Mesendoderm (in vitro differentiated cells): ENCODE measurements around the gene ARHGAP44.

Source experiments
- DNase-seq: peaks from one replicate; pipeline ENCODE4 v3.0.0; 2013
- H2AK5ac ChIP-seq: 2 replicates; pipeline ENCODE4 v1.6.1; 2013; ENCODE audit warnings: low read length, inconsistent platforms
- H2BK120ac ChIP-seq: 2 replicates; pipeline ENCODE4 v1.6.1; 2013; ENCODE audit warnings: low read depth, mild to moderate bottlenecking, low read length, moderate library complexity, mixed read lengths
- H2BK15ac ChIP-seq: replicated peaks from 2 replicates; pipeline ENCODE4 v1.6.1; 2013; ENCODE audit warnings: low read depth, mild to moderate bottlenecking, moderate library complexity
- H2BK5ac ChIP-seq: 2 replicates; pipeline ENCODE4 v1.6.1; 2013; ENCODE audit warnings: low read length, inconsistent platforms
- H3K18ac ChIP-seq: 2 replicates; pipeline ENCODE4 v1.6.1; 2013; ENCODE audit warnings: mild to moderate bottlenecking, low read length, mixed read lengths
- H3K23ac ChIP-seq: one replicate; pipeline ENCODE4 v1.6.1; 2013; ENCODE audit warnings: low read length
- H3K27ac ChIP-seq: 2 replicates; pipeline ENCODE4 v1.5.1; 2013; ENCODE audit warnings: low read depth, mild to moderate bottlenecking, inconsistent platforms, low read length, moderate library complexity
- H3K27me3 ChIP-seq: 2 replicates; pipeline ENCODE4 v1.6.1; 2013; ENCODE audit warnings: low read length, control low read depth, mild to moderate bottlenecking, inconsistent platforms; ENCODE audit not compliant: insufficient read depth, poor library complexity
- H3K36me3 ChIP-seq: 2 replicates; pipeline ENCODE4 v1.6.1; 2013; ENCODE audit warnings: low read length, inconsistent platforms; ENCODE audit not compliant: control insufficient read depth, insufficient read depth
- H3K4ac ChIP-seq: one replicate; pipeline ENCODE4 v1.6.1; 2013; ENCODE audit warnings: low read depth, mild to moderate bottlenecking, low read length, moderate library complexity
- H3K4me1 ChIP-seq: 2 replicates; pipeline ENCODE4 v1.6.1; 2013; ENCODE audit warnings: low read depth, low read length, inconsistent platforms; ENCODE audit not compliant: control insufficient read depth
- H3K4me2 ChIP-seq: 2 replicates; pipeline ENCODE4 v1.6.1; 2013; ENCODE audit warnings: low read length
- H3K4me3 ChIP-seq: 2 replicates; pipeline ENCODE4 v1.5.1; 2013; ENCODE audit warnings: mild to moderate bottlenecking, low read length
- H3K56ac ChIP-seq: one replicate; pipeline ENCODE4 v1.6.1; 2013; ENCODE audit warnings: low read length
- H3K79me1 ChIP-seq: 2 replicates; pipeline ENCODE4 v1.6.1; 2013; ENCODE audit warnings: low read length, inconsistent platforms
- H3K79me2 ChIP-seq: 2 replicates; pipeline ENCODE4 v1.6.1; 2013; ENCODE audit warnings: mild to moderate bottlenecking, low read length; ENCODE audit not compliant: control insufficient read depth, insufficient read depth
- H3K9ac ChIP-seq: 2 replicates; pipeline ENCODE4 v1.6.1; 2013; ENCODE audit warnings: low read length, inconsistent platforms
- H4K5ac ChIP-seq: one replicate; pipeline ENCODE4 v1.6.1; 2013; ENCODE audit warnings: low read length
- H4K8ac ChIP-seq: one replicate; pipeline ENCODE4 v1.6.1; 2013; ENCODE audit warnings: low read depth, mild to moderate bottlenecking, control low read depth, low read length, moderate library complexity
- WGBS: extraction: QIAGEN DNeasy Blood & Tissue Kit; methylation state at CpG from one replicate; pipeline ENCODE4 v1.1.7; 2013; ENCODE audit warnings: low lambda C conversion rate, missing lambda C conversion rate; ENCODE audit not compliant: insufficient coverage; ENCODE audit errors: extremely low coverage; 5-methylcytosine and 5-hydroxymethylcytosine counted together

Gene ARHGAP44

GRCh38 chr17:12821376-12821940 lies 32.2 kb downstream of the ARHGAP44 start:
- Histone ChIP-seq H3K9ac (no peak overlapping the region), H3K4me2 (no peak overlapping the region), H3K79me1 (no peaks in the 10 kb centered on the region), H2BK5ac (no peak overlapping the region), H2AK5ac (no peak overlapping the region), H4K8ac (no peak overlapping the region), H4K5ac (no peak overlapping the region), H3K4me1 (no peaks in the 10 kb centered on the region), H3K56ac (no peak overlapping the region), H3K4me3 (no peak overlapping the region), H2BK120ac (no peak overlapping the region), H3K27ac (no peak overlapping the region), H3K79me2 (no peaks in the 10 kb centered on the region), H3K4ac (no peak overlapping the region), H3K18ac (no peak overlapping the region), H3K27me3 (no peaks in the 10 kb centered on the region), H2BK15ac (no peak overlapping the region), H3K23ac (no peak overlapping the region), H3K36me3 (no peaks in the 10 kb centered on the region)
- DNase-seq: no peak
- no CpG with 5 or more reads among the region's 4 CpGs for WGBS

- peaks cover under 1% of the 10 kb centered on the region for H3K79me1 ChIP-seq
- H3K27me3 ChIP-seq: no peaks in the 10 kb centered on the region
- H4K8ac ChIP-seq: no peak overlapping the region
- H2BK5ac ChIP-seq: no peak overlapping the region
- H2AK5ac ChIP-seq: no peak overlapping the region
- no peaks in the 10 kb centered on the region for H3K36me3 ChIP-seq
- H3K23ac ChIP-seq: no peak overlapping the region
- no peaks in the 10 kb centered on the region for H3K79me2 ChIP-seq
- H2BK120ac ChIP-seq: no peak overlapping the region
- H3K18ac ChIP-seq: no peak overlapping the region
- no peak for DNase-seq
- H2BK15ac ChIP-seq: no peak overlapping the region
- no peak overlapping the region for H3K27ac ChIP-seq
- H3K4ac ChIP-seq: no peak overlapping the region
- no peak overlapping the region for H3K56ac ChIP-seq
- H3K4me3 ChIP-seq: no peak overlapping the region
- H3K4me1 ChIP-seq: no peaks in the 10 kb centered on the region
- H3K4me2 ChIP-seq: no peak overlapping the region
- H3K9ac ChIP-seq: no peak overlapping the region
- no CpG with 5 or more reads among the region's 1 CpG for WGBS
- H4K5ac ChIP-seq: no peak overlapping the region
These were observed 37.1 kb downstream of the ARHGAP44 start for GRCh38 chr17:12826431-12826830.

GRCh38 chr17:12830777-12831247 lies 41.5 kb downstream of the ARHGAP44 start:
- no peaks in the 10 kb centered on the region for H3K4me1 ChIP-seq
- WGBS: no CpG with 5 or more reads among the region's 3 CpGs
- H2AK5ac ChIP-seq: no peak overlapping the region
- H3K18ac ChIP-seq: no peak overlapping the region
- no peak overlapping the region for H4K5ac ChIP-seq
- no peaks in the 10 kb centered on the region for H3K79me2 ChIP-seq
- no peaks in the 10 kb centered on the region for H3K36me3 ChIP-seq
- H3K56ac ChIP-seq: no peak overlapping the region
- H3K4me2 ChIP-seq: no peak overlapping the region
- no peak overlapping the region for H3K4me3 ChIP-seq
- H3K23ac ChIP-seq: no peak overlapping the region
- H3K4ac ChIP-seq: no peak overlapping the region
- H3K27ac ChIP-seq: no peak overlapping the region
- no peak overlapping the region for H3K9ac ChIP-seq
- no peak overlapping the region for H4K8ac ChIP-seq
- no peaks in the 10 kb centered on the region for H3K27me3 ChIP-seq
- peaks cover 1% of the 10 kb centered on the region for H3K79me1 ChIP-seq
- H2BK15ac ChIP-seq: no peak overlapping the region
- H2BK5ac ChIP-seq: no peak overlapping the region
- DNase-seq: peak; percentile 27
- H2BK120ac ChIP-seq: no peak overlapping the region

- no peaks in the 10 kb centered on the region for H3K4me1 ChIP-seq
These were observed 42.5 kb downstream of the ARHGAP44 start for GRCh38 chr17:12831839-12832238.

GRCh38 chr17:12839042-12839441 lies 49.7 kb downstream of the ARHGAP44 start:
- Histone ChIP-seq H3K9ac (no peak overlapping the region), H3K4me3 (no peak overlapping the region), H3K79me2 (no peaks in the 10 kb centered on the region), H3K4ac (no peak overlapping the region), H3K27ac (no peak overlapping the region), H2AK5ac (no peak overlapping the region), H3K4me2 (no peak overlapping the region), H2BK5ac (no peak overlapping the region), H2BK120ac (no peak overlapping the region), H3K36me3 (no peaks in the 10 kb centered on the region), H4K8ac (no peak overlapping the region), H2BK15ac (no peak overlapping the region), H3K4me1 (no peaks in the 10 kb centered on the region), H3K23ac (no peak overlapping the region), H3K18ac (no peak overlapping the region), H3K56ac (no peak overlapping the region), H3K79me1 (no peaks in the 10 kb centered on the region), H4K5ac (no peak overlapping the region), H3K27me3 (no peaks in the 10 kb centered on the region)
- no CpG with 5 or more reads among the region's 2 CpGs for WGBS
- DNase-seq: peak; percentile 88

More at GRCh38 chr17:12831839-12832238, 42.5 kb downstream of the ARHGAP44 start:
- H4K8ac ChIP-seq: no peak overlapping the region
- H3K27me3 ChIP-seq: no peaks in the 10 kb centered on the region
- H3K4ac ChIP-seq: no peak overlapping the region
- H3K79me1 ChIP-seq: peaks cover 1% of the 10 kb centered on the region
- H3K18ac ChIP-seq: no peak overlapping the region
- H3K27ac ChIP-seq: no peak overlapping the region
- no peak overlapping the region for H2AK5ac ChIP-seq
- no peak overlapping the region for H2BK5ac ChIP-seq
- no peak overlapping the region for H3K4me2 ChIP-seq
- no peak overlapping the region for H2BK15ac ChIP-seq
- DNase-seq: no peak
- no CpG with 5 or more reads among the region's 1 CpG for WGBS
- H3K79me2 ChIP-seq: no peaks in the 10 kb centered on the region
- no peak overlapping the region for H4K5ac ChIP-seq
- no peak overlapping the region for H3K56ac ChIP-seq
- H3K4me3 ChIP-seq: no peak overlapping the region
- no peak overlapping the region for H3K23ac ChIP-seq
- no peak overlapping the region for H3K9ac ChIP-seq
- no peaks in the 10 kb centered on the region for H3K36me3 ChIP-seq
- H2BK120ac ChIP-seq: no peak overlapping the region

GRCh38 chr17:12842936-12843335 lies 53.6 kb downstream of the ARHGAP44 start:
- Histone ChIP-seq H3K23ac (no peak overlapping the region), H3K56ac (no peak overlapping the region), H3K27me3 (no peaks in the 10 kb centered on the region), H4K5ac (no peak overlapping the region), H3K4me2 (no peak overlapping the region), H4K8ac (no peak overlapping the region), H3K4me3 (no peak overlapping the region), H2BK5ac (no peak overlapping the region), H3K4ac (no peak overlapping the region), H2BK15ac (no peak overlapping the region), H3K36me3 (no peaks in the 10 kb centered on the region), H3K18ac (no peak overlapping the region), H3K27ac (no peak overlapping the region), H3K79me1 (no peaks in the 10 kb centered on the region), H3K79me2 (no peaks in the 10 kb centered on the region), H3K9ac (no peak overlapping the region), H2AK5ac (no peak overlapping the region), H3K4me1 (no peaks in the 10 kb centered on the region), H2BK120ac (no peak overlapping the region)
- DNase-seq: no peak
- WGBS: no CpG with 5 or more reads among the region's 4 CpGs
